ENCODE data around the gene CABP7.

Gene CABP7

DNA sequence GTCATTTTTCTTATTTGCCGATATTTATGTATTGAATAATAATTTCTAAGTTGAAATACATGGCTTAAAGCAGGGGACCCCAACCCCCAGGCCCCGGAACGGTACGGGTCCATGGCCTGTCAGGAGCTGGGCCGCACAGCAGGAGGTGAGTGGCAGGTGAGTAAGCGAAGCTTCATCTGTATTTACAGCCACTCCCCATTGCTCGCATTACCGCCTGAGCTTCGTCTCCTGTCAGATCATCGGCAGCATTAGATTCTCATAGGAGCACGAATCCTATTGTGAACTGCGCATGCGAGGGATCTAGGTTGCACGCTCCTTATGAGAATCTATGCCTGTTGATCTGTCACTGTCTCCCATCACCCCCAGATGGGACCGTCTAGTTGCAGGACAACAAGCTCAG is 42.5 kb downstream of the CABP7 start:
- H3K4me3 ChIP-seq (ENCODE audit: low read length): no peak overlapping the region
- no peak for DNase-seq (ENCODE audit: low read depth, low spot score)

- peak overlapping the region; percentile 100 for H3K4me3 ChIP-seq (ENCODE audit: low read length)
- no peak for DNase-seq (ENCODE audit: low read depth, low spot score)
Measured at GRCh38 chr22:29765905-29766631, 46.3 kb downstream of the CABP7 start.

DNA sequence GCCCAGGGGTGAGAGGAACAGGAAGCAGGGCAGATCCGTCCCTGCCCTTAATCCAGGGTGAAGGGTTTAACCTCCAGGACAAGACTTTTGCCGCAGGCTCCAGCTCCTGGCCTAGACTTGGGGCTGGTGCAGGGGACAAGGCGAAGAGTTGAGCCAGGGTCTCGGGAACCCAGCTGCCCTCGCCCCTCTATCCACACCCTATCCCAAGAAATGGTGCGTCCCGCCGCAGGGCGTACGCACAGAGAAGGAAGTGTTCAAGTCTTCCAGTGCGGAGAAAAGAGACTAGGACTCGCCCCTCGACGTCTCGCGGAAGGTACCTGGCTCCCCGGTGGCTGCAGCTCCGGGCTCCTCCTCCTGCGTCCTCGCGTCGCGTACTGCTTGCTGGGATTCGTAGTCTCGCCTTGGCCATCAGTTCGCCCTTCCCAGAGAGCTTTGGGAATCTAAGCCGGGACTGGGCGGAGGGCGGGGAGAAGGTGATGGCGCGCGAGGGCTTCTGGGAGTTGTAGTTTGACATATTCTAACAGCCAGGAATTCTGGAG is 46.9 kb downstream of the CABP7 start, which contains the start of gene ZMAT5:
Gene ZMAT5 (minus strand): TSS at position 376 of the 539 bp plus-strand sequence. CDS start 18,463 bp downstream, outside the sequence.
- DNase-seq (ENCODE audit: low read depth, low spot score): peak; percentile 96
- peak within 1 kb of the TSS; percentile 100 for H3K4me3 ChIP-seq (ENCODE audit: low read length)

GRCh38 chr22:29767171-29768051 is 47.6 kb downstream of the CABP7 start, which contains the start of gene UQCR10:
TSS of gene UQCR10 (plus strand) at chr22:29767369. CDS start at chr22:29767399, 30 bp downstream.
- DNase-seq (ENCODE audit: low read depth, low spot score): peak; percentile 83
- peak within 1 kb of the TSS; percentile 100 for H3K4me3 ChIP-seq (ENCODE audit: low read length)

DNA sequence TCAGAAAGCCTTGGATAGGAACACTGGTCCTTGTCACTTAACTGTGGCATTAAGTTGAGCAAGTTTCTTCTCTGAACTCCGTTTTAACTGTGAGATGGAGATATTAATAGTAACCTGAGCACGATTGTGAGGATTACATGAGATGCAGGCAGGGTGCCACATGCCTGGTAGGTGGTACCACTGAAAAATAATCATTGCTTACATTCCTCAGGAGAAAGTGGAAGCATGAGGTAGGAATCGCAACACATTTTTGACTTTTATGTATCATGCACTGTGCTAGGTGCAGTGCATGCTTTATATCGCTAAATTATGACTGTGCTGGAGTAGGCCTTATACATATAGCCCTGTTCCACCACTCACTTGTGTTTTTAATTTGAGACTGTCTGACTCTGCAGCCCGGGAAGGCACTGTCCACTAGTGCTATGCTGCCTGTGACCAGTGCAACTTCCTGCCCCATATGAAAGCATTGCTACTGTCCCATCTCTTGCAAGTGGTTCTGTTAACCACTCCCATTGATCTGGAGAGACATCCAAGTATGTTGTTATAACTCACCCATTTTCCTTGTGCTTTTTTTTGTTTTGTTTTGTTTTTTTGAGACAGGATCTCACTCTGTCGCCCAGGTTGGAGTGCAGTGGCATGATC is 48.4 kb downstream of the CABP7 start:
- no peak for DNase-seq (ENCODE audit: low read depth, low spot score)
- H3K4me3 ChIP-seq (ENCODE audit: low read length): peak overlapping the region; percentile 100

GRCh38 chr22:29769723-29770321 is 50.0 kb downstream of the CABP7 start:
- no peak for DNase-seq (ENCODE audit: low read depth, low spot score)
- H3K4me3 ChIP-seq (ENCODE audit: low read length): no peak overlapping the region

- no peak overlapping the region for H3K4me3 ChIP-seq (ENCODE audit: low read length)
- no peak for DNase-seq (ENCODE audit: low read depth, low spot score)
Measured at GRCh38 chr22:29772170-29772641, 52.4 kb downstream of the CABP7 start.

GRCh38 chr22:29773233-29773632 is 53.4 kb downstream of the CABP7 start:
- H3K4me3 ChIP-seq (ENCODE audit: low read length): no peak overlapping the region
- no peak for DNase-seq (ENCODE audit: low read depth, low spot score)

- no peak overlapping the region for H3K4me3 ChIP-seq (ENCODE audit: low read length)
- DNase-seq (ENCODE audit: low read depth, low spot score): no peak
Measured at GRCh38 chr22:29780220-29780619, 60.4 kb downstream of the CABP7 start.

DNA sequence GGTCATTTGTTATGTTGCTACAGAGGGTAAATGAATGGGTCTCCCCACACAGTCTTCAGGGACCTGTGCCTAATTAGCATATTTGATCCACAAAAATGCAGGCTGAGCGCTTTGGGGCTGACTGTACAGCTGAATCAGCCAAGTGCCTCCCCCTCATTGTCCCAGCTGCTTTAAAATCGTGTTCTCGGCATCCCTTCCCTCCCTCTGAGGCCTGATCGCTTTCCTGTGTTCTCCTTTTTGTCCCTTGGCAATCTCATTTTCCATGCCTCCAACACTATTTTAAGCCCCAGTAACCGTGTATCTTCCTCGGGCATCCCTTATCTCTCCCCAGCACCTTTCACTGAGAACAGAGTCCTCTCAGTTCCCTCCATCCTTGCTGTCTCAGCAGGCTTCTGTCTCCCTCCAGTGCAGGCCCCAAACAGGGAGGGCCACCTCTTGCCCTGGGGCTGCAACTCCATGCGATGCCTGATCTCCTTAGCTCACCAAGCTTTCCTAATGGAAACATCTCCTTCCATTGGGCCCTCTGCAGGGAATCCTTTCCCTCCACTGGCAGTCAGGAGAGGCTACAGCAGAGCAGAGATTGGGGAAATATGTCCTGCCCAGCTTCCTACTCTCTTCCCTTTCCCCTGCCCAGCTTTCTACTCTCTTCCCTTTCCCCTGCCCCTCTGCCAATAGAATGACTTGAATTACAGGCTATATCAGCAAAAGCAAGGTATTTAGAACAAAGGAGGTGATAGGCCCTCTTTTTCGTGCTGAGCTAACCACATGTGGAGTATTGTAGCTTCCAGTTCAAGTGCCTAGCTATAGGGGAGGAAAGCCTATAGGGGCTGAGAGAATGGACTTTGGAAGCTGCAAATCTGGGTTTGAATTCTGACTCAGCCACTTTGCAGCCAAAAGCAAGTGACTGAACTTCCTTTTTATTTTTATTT is 61.2 kb downstream of the CABP7 start:
- no peak overlapping the region for H3K4me3 ChIP-seq (ENCODE audit: low read length)
- no peak for DNase-seq (ENCODE audit: low read depth, low spot score)
